K562 (cell line): ENCODE data around the gene NRG2. TPM values are rescaled to one million over a fixed set of nuclear protein-coding genes. Genes with fewer than 3 reads are reported as not detected.

ENCODE experiments used
- ATAC-seq: fragments of 200-7000 bp; cut with Tn5 transposase; 3 replicates; pipeline ENCODE4 v1.9.1; 2020; ENCODE audit warnings: moderate library complexity
- BruUV-seq: library from RNA; stranded (reverse); fragments of 400-500 nt; replicated peaks from 2 replicates; lab custom pipeline; 2021; lab: Mats Ljungman, UMichigan
- CTCF ChIA-PET: fragments of 300-600 bp; formaldehyde crosslinking; extraction: SDS; loops from one replicate; lab custom pipeline; 2021; ENCODE audit warnings: low intra/inter-chr PET ratio; lab: Yijun Ruan, JAX
- POLR2A ChIA-PET: fragments of 300-600, 350-650 bp; sonication (Branson Sonifier 250); formaldehyde crosslinking; extraction: SDS; loops from one replicate; lab custom pipeline; 2021; ENCODE audit warnings: antibody characterized with exemption, inconsistent platforms; lab: Yijun Ruan, JAX
- DNase-seq, 4 experiments: peaks; one replicate each; pipeline versions ENCODE4 v3.0.0 to v3.0.0-alpha.2; 2011 to 2018; ENCODE audit warnings: low spot score in 3 of 4, mixed read lengths in 3 of 4; ENCODE audit errors: extremely low read depth in 1 of 4
- FAIRE-seq: peaks from 2 replicates; lab custom pipeline; 2011; peaks lifted over from hg19 to GRCh38; lab: Jason Lieb, UNC
- H2AFZ ChIP-seq: 2 replicates; pipeline ENCODE4 v1.6.0; 2011; ENCODE audit warnings: low read depth, low read length, control low read depth, inconsistent platforms
- H3K27ac ChIP-seq: fragments of 200-600 bp; 3 replicates; pipeline ENCODE4 v1.8.0; 2011; ENCODE audit warnings: low read depth, mild to moderate bottlenecking, control low read depth, inconsistent platforms, low read length, moderate library complexity, mixed read lengths; ENCODE audit errors: extremely low read depth
- H3K27me3 ChIP-seq, 2 experiments: fragments of 300-600 bp in 1 of 2; 2 replicates in 1 of 2; 3 replicates in 1 of 2; pipeline versions ENCODE4 v1.6.0 to v1.8.0; 2011; ENCODE audit warnings: inconsistent platforms in 2 of 2, low read length in 2 of 2, mild to moderate bottlenecking in 1 of 2, mixed read lengths in 1 of 2, moderate library complexity in 1 of 2; ENCODE audit not compliant: control insufficient read depth in 2 of 2, insufficient read depth in 2 of 2
- H3K36me3 ChIP-seq: fragments of 300-600 bp; 3 replicates; pipeline ENCODE4 v1.8.0; 2011; ENCODE audit warnings: mild to moderate bottlenecking, low read length, inconsistent platforms; ENCODE audit not compliant: control insufficient read depth, insufficient read depth
- H3K4me1 ChIP-seq, 2 experiments: fragments of 200-600 bp in 1 of 2; replicated peaks in 1 of 2; 2 replicates in 1 of 2; 3 replicates in 1 of 2; pipeline versions ENCODE4 v1.5.1 to v1.8.0; 2011; ENCODE audit warnings: inconsistent platforms in 2 of 2, low read length in 2 of 2, mild to moderate bottlenecking in 1 of 2, mixed read lengths in 1 of 2, moderate library complexity in 1 of 2; ENCODE audit not compliant: control insufficient read depth in 2 of 2, insufficient read depth in 2 of 2
- H3K4me2 ChIP-seq: 2 replicates; pipeline ENCODE4 v1.6.1; 2011; ENCODE audit warnings: low read length, control low read depth, inconsistent platforms, mixed read lengths; ENCODE audit not compliant: insufficient read depth
- H3K4me3 ChIP-seq: fragments of 200-600 bp; sonication (generic), shearing (Covaris generic); 2 replicates; pipeline ENCODE4 v1.5.1; 2016; ENCODE audit warnings: control low read depth, inconsistent platforms
- H3K79me2 ChIP-seq: fragments of 200-600 bp; 3 replicates; pipeline ENCODE4 v1.8.0; 2011; ENCODE audit warnings: low read length, inconsistent platforms; ENCODE audit not compliant: control insufficient read depth, insufficient read depth
- H3K9ac ChIP-seq, 2 experiments: 2 replicates each; pipeline versions ENCODE4 v1.6.0 to v1.6.1; 2011; ENCODE audit warnings: low read depth in 2 of 2, low read length in 2 of 2, control low read depth in 1 of 2, inconsistent platforms in 1 of 2, mild to moderate bottlenecking in 1 of 2, mixed read lengths in 1 of 2; ENCODE audit not compliant: insufficient read depth in 1 of 2
- H3K9me1 ChIP-seq: one replicate; pipeline ENCODE4 v1.6.0; 2011; ENCODE audit warnings: inconsistent platforms, mild to moderate bottlenecking, low read length, moderate library complexity; ENCODE audit not compliant: control insufficient read depth, insufficient read depth
- H3K9me3 ChIP-seq: replicated peaks from 2 replicates; pipeline ENCODE4 v1.5.1; 2011; ENCODE audit warnings: low read depth, low read length, inconsistent platforms; ENCODE audit not compliant: control insufficient read depth, insufficient read depth
- H4K20me1 ChIP-seq: replicated peaks from 2 replicates; pipeline ENCODE4 v1.6.1; 2011; ENCODE audit warnings: low read length, inconsistent platforms, mixed read lengths; ENCODE audit not compliant: control insufficient read depth, insufficient read depth
- ARHGAP35 ChIP-seq: fragments of 450-650 bp; IDR thresholded peaks from 2 replicates; pipeline ENCODE4 v1.6.1; 2018; ENCODE audit not compliant: partially characterized antibody
- ATF6 ChIP-seq: sonication (generic); formaldehyde crosslinking; IDR thresholded peaks from 2 replicates; pipeline ENCODE4 v1.4.0; 2020; ENCODE audit warnings: mild to moderate bottlenecking, missing genetic modification reagents
- BRCA1 ChIP-seq, 2 experiments: fragments of 450-650 bp in 1 of 2; sonication (generic) in 1 of 2; formaldehyde crosslinking in 1 of 2; IDR thresholded peaks; 2 replicates each; pipeline versions ENCODE4 v1.5.0 to v1.6.1; 2017 to 2020; ENCODE audit warnings: mild to moderate bottlenecking in 1 of 2, missing genetic modification reagents in 1 of 2
- ETV5 ChIP-seq: sonication (generic); formaldehyde crosslinking; IDR thresholded peaks from 2 replicates; pipeline ENCODE4 v1.4.0; 2020; ENCODE audit warnings: low read depth, mild to moderate bottlenecking, missing genetic modification reagents
- HMG20A ChIP-seq: fragments of 450-650 bp; formaldehyde crosslinking; conservative IDR thresholded peaks from 2 replicates; pipeline ENCODE4 v1.4.0; 2020; ENCODE audit warnings: mild to moderate bottlenecking, mixed read lengths
- IFI16 ChIP-seq: fragments of 250-450 bp; sonication (Bioruptor Pico); IDR thresholded peaks from 2 replicates; pipeline ENCODE4 v2.1.2; 2022; ENCODE audit warnings: mild to moderate bottlenecking, inconsistent platforms
- NCOA6 ChIP-seq: fragments of 450-650 bp; IDR thresholded peaks from 2 replicates; pipeline ENCODE4 v1.6.1; 2017; ENCODE audit warnings: mild to moderate bottlenecking
- NKRF ChIP-seq: fragments of 450-650 bp; IDR thresholded peaks from 2 replicates; pipeline ENCODE4 v1.6.1; 2016; ENCODE audit warnings: borderline replicate concordance
- RCOR1 ChIP-seq, 2 experiments: IDR thresholded peaks; 2 replicates each; pipeline ENCODE4 v1.6.1; 2012; ENCODE audit warnings: low read depth in 2 of 2, low read length in 2 of 2, borderline replicate concordance in 1 of 2, improper control_type of control experiment in 1 of 2
- TARDBP ChIP-seq: fragments of 450-650 bp; IDR thresholded peaks from 2 replicates; pipeline ENCODE4 v1.6.1; 2016
- TFAP4 ChIP-seq: sonication (generic); formaldehyde crosslinking; IDR thresholded peaks from 2 replicates; pipeline ENCODE4 v1.8.0; 2022; ENCODE audit warnings: missing genetic modification reagents, mild to moderate bottlenecking, moderate library complexity, borderline replicate concordance
- TFE3 ChIP-seq: fragments of 450-650 bp; formaldehyde crosslinking; IDR thresholded peaks from 2 replicates; pipeline ENCODE4 v1.4.0; 2020; ENCODE audit warnings: mild to moderate bottlenecking, mixed read lengths
- ZNF23 ChIP-seq: fragments of 250-450 bp; sonication (Bioruptor Pico); IDR thresholded peaks from 2 replicates; pipeline ENCODE4 v1.4.0; 2020; ENCODE audit warnings: mild to moderate bottlenecking
- ZNF408 ChIP-seq: fragments of 250-450 bp; sonication (Bioruptor Pico); IDR thresholded peaks from 2 replicates; pipeline ENCODE4 v1.4.0; 2020; ENCODE audit warnings: low read depth, mild to moderate bottlenecking, moderate library complexity
- ZNF707 ChIP-seq: fragments of 250-450 bp; sonication (Bioruptor Pico); conservative IDR thresholded peaks from 2 replicates; pipeline ENCODE4 v1.8.0; 2022; ENCODE audit warnings: inconsistent platforms, mild to moderate bottlenecking, moderate library complexity
- WGBS: fragments of 100-300 bp; shearing (Covaris generic); methylation state at CpG from one replicate; pipeline ENCODE4 v1.1.6; 2016; ENCODE audit warnings: low coverage, mixed read lengths; ENCODE audit not compliant: insufficient coverage; ENCODE audit errors: missing lambda C conversion rate; 5-methylcytosine and 5-hydroxymethylcytosine counted together
- in situ Hi-C: fragments of 300-500 bp; cut with MboI; formaldehyde crosslinking; loops from 4 replicates; pipeline ENCODE4 v1.15.0; 2018; ENCODE audit warnings: inconsistent platforms, mixed read lengths
- intact Hi-C: fragments of 100-400 bp; cut with micrococcal nuclease; formaldehyde crosslinking; loops from 2 replicates; pipeline ENCODE4 v1.14.2; 2022
- polyA plus RNA-seq, 8 experiments: library from polyadenylated mRNA; depleted of rRNA in 4 of 8; stranded (reverse) in 5 of 8; unstranded in 3 of 8; fragments of >200 nt; fragmentation: Nextera tagmentation in 2 of 8; fragmentation: Illumina TruSeq in 1 of 8; extraction: Ambion mirVana in 2 of 8; extraction: Trizol in 1 of 8; gene quantifications; 2 replicates each; pipeline versions ENCODE4 v1.2.1 to v1.2.3, GENCODE V29; 2011 to 2014; ENCODE audit warnings: inconsistent platforms in 1 of 8, missing spikeins in 1 of 8
- total RNA-seq, 7 experiments: library from RNA; depleted of rRNA in 6 of 7; stranded (reverse); fragments of >200 nt in 6 of 7; fragmentation: Illumina TruSeq in 2 of 7; extraction: Trizol in 2 of 7; gene quantifications; 2 replicates each; pipeline versions ENCODE4 v1.2.1 to v1.2.3, GENCODE V29; 2011 to 2021; ENCODE audit warnings: low replicate concordance in 1 of 7

Gene NRG2
- total and polyA plus RNA-seq, 9 of the 15 experiments (the other 6 are each of a cell fraction or from before 2014, with no cell fraction given), result not detected

GRCh38 chr5:140004174-140004573, 38.9 kb downstream of the NRG2 start (continued):
- TF ChIP-seq BRCA1 (IDR thresholded peaks at IDR 0.05), result no peak
- no peak for TF ChIP-seq BRCA1 (CRISPR knock-in tag; IDR thresholded peaks at IDR 0.05)
- TF ChIP-seq ATF6 (CRISPR knock-in tag), result no peak
- no peak for TF ChIP-seq TFE3 (CRISPR knock-in tag)
- no peak for TF ChIP-seq ZNF707 (CRISPR knock-in tag)

- Histone ChIP-seq H3K9me1 (no peaks in the 10 kb centered on the region), H4K20me1 (no peaks in the 10 kb centered on the region), H3K4me2 (no peak overlapping the region), H3K4me3 (no peak overlapping the region), H3K27ac (no peak overlapping the region), H3K4me1 (no peaks in the 10 kb centered on the region), H3K9me3 (no peaks in the 10 kb centered on the region), H3K27me3 (peaks cover 23% of the 10 kb centered on the region in 2 experiments), H3K36me3 (no peaks in the 10 kb centered on the region), H3K79me2 (no peaks in the 10 kb centered on the region), H2AFZ (no peak overlapping the region), H3K9ac (no peak overlapping the region)
- in situ Hi-C loops, result no loop called here
- ChIA-PET CTCF (no interaction called here), POLR2A (no interaction called here)
- 0% methylated on average over 1 of the region's 1 CpG for WGBS
- ATAC-seq (no peak), FAIRE-seq (no peak), DNase-seq (no peak)
- no TSS peak for BruUV-seq
- intact Hi-C loops, result no loop called here
- no peak for TF ChIP-seq RCOR1 (IDR thresholded peaks at IDR 0.05; ENCODE audit: borderline replicate concordance in 1 of 2, low read depth in 2 of 2, low read length in 2 of 2)
- TF ChIP-seq ETV5 (CRISPR knock-in tag), result no peak
- TF ChIP-seq HMG20A (CRISPR knock-in tag), result no peak
- no peak for TF ChIP-seq ARHGAP35
- TF ChIP-seq IFI16 (CRISPR knock-in tag), result no peak
- no peak for TF ChIP-seq NKRF
- no peak for TF ChIP-seq NCOA6
- TF ChIP-seq TFAP4, result no peak
- TF ChIP-seq ZNF408 (CRISPR knock-in tag), result no peak
- no peak for TF ChIP-seq ZNF23 (CRISPR knock-in tag)
- no peak for TF ChIP-seq TARDBP
Measured at GRCh38 chr5:140003519-140003918, 39.6 kb downstream of the NRG2 start.
